NCI-H748 (cell line): ENCODE measurements around the gene ODAD3.
"Not testable (repeated sequence)": the region's sequence is repeated elsewhere in the genome, so short reads cannot be mapped to it uniquely, and the experiment has no call there.

Experiments used
- DNase-seq: peaks from one replicate; lab custom pipeline; 2025; ENCODE audit not compliant: unreplicated experiment; lab: John Stamatoyannopoulos, UW

The ODAD3 gene

DNA sequence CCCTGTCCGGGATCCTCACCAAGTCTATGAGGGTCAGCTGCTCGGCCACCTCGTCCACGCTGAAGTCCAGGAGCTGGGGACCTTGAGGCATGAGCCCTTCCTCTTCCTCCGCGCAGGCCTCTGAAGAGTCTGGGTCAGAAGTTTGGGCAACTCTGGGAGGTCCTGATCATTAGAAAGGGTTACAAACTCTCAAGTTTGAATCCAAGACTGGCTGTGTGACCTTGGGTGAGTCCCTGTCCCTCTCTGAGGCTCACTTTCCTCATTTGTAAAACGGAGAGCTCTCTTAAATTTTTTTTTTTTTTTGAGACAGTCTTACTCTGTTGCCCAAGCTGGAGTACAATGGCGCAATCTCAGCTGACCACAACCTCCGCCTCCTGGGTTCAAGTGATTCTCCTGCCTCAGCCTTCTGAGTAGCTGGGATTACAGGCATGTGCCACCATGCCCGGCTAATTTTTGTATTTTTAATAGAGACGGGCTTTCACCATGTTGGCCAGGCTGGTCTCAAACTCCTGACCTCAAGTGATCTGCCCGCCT, 28.2 kb downstream of the ODAD3 start:
- not testable (repeated sequence) for DNase-seq

- no peak for DNase-seq
These were observed 28.9 kb downstream of the ODAD3 start for GRCh38 chr19:11405846-11406643.

GRCh38 chr19:11404588-11405222, 30.2 kb downstream of the ODAD3 start:
- DNase-seq = no peak

DNA sequence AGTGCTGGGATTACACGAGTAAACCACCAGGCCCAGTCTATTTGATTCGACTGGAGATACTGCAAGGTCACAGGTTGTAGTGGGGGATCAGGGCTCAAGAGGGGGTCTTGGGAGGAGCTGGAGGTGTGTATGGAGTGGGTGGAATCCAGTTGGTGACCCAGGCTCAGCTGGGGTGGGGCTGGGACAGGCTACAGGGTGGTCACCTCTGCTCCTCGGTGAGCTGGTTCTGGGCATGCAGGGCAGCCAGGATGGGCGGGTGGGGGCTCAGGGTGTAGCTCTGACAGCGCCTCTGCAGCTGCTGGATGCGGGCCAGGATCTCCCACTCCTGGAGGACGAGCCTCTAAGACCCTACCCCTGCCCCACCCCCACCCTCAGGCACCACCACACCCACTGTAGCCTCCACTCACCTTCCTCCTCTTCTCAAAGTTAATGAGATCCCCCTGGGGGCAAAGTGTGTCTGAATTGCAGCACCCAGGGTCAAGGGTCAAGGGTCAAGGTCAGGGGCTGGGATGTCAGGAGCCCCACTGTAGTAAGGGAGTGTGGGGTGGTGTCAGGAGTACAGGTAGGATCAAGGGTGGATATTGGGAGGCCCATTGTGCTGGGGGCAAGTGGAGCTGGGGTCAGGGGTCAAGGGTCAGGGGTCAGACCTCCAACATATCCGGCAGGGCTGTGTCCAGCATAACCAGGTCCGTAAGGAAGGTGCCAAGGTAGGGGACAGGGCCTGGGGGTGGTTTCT, 32.9 kb downstream of the ODAD3 start:
- DNase-seq = no peak

- no peak for DNase-seq
These were observed 34.1 kb downstream of the ODAD3 start for GRCh38 chr19:11400798-11401197.

GRCh38 chr19:11399667-11400066, 35.3 kb downstream of the ODAD3 start:
- no peak for DNase-seq

DNA sequence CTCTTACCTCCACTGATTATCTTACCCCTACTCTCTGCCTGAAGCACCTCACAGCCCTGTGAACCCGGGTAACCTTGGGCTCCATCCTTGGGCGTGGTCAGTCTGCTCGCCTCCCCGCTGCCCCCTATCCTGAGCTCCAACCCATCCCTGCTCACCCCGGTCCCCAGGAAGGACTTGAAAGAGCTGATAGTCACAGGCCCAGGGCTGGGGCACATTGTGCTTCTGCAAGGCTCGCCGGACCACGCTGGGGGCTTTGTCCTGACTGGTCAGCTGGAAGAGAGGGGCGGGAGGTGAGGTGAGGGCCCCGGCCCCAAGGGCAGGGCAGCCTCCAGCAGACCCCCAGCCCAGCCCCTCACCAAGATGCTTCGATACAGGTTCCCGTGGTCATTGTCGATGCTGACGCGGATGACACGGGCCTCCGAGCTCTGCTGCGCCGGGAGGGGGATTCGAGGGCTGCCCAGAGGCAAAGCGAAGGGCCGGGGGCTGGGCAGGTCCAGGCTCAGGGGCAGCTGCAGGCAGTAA, 37.8 kb downstream of the ODAD3 start:
- DNase-seq = no peak

- no peak for DNase-seq
These were observed 43.8 kb downstream of the ODAD3 start for GRCh38 chr19:11390933-11391680.

DNA sequence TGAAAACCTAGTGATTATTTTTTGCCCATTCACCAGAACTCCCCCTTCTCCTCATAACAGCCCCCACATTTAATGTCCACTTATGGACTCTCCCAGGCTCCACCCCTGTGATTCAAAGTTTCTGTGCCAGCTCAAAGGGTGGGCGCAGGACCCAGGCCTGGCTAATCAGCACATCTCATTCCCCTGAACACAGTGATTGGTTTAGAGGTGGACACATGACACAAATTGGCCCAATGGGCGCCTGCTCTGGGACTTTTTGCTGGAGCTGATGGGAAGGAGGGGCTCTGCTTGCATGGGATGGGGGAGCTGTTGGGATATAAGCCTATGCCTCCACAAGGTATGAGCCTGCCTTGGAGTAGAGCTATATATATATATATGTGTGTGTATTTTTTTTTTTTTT, 44.6 kb downstream of the ODAD3 start:
- DNase-seq = no peak

DNA sequence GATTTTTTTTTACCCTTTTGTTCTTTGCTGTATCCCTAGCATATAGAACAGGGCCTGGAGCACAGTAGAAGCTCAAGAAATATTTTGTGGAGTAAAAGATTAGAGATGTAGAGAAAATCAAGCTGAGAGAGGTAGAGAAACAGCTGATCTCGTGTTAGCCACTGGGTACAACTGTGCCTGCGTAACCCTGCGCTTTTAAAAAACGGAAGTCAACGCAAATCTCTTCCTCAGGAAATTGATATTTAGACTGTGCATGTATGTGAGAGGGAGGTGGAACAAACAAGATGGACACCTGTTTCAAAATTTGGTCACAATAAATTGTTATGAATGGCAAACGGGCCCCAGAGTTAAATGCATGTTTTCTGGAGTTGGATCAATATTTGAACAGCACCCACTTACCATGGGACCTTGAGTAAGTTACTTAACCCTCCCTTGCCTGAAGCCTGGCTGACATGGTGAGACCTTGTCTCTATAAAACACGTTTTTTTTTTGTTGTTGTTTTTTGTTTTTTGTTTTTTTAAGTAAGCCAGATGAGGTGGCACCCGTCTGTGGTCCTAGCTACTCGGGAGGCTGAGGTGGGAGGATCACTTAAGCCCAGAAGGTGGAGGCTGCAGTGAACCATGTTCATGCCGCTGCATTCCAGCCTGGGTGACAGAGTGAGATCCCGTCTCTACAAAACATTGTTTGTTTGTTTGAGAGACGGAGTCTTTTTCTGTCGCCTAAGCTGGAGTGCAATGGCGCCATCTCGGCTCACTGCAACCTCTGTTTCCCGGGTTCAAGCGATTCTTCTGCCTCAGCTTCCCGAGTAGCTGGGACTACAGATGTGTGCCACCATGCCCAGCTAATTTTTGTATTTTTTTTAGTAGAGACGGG, 47.5 kb downstream of the ODAD3 start:
- peak; percentile 27 for DNase-seq

- no peak for DNase-seq
These were observed 50.2 kb downstream of the ODAD3 start for GRCh38 chr19:11384778-11385129.

DNA sequence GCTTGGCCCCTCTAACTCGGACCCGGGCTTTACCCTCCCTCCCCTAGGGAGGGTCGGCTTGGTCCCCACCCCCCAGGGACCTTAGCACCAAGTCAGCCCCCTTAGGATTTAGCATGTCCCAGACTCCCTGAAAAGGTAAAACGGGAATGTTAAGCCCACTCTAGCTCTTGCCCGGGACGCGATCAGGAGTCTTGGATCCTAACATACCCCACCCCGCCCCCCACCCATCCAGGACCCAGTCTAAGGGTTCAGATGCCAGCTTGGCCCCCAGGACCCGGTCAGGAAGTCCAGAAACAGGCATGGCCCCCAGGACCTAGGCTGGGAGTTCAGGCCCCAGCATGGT, 51.2 kb downstream of the ODAD3 start:
- no peak for DNase-seq

DNA sequence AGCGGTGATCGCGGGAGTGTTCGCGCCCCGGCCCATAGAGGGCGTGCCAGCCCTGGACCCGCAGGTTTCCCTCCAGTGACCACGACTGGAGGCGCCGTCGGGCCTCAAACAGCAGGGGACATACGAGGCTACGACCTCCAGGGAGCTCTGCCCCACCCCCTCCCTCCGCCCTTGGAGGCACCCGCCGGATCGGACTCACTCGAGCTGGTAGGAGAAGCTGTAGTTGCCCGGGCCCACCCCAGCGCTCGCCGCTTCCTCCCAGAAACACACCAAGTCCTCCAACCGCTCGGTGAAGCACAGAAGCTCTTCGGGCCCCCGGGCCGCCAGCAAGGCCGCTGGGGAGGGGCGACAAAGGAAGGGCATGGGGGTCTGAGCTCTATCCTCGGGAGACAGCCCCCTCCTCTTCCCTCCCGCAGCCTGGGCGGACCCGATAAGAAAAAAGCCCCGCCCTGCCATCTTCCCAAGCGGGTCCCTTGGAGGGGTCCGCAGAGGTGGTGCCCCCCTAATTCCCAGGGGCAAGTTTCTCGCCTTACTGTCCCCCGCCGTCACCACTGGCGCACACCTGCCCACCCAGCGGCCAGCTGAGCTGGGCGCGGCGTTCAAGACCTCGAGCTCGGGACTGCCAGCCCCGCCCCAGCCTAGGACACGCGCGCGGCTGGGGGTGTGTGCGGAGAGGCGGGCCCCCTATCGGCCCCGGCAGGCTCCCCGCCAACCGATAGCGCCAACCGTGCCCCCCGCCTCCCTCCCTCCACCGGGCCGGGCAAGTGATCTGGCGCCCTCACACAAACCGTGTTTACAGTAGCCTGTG, 51.8 kb downstream of the ODAD3 start:
- DNase-seq = peak; percentile 63

- DNase-seq = peak; percentile 97
These were observed 54.0 kb downstream of the ODAD3 start for GRCh38 chr19:11380653-11381537.

DNA sequence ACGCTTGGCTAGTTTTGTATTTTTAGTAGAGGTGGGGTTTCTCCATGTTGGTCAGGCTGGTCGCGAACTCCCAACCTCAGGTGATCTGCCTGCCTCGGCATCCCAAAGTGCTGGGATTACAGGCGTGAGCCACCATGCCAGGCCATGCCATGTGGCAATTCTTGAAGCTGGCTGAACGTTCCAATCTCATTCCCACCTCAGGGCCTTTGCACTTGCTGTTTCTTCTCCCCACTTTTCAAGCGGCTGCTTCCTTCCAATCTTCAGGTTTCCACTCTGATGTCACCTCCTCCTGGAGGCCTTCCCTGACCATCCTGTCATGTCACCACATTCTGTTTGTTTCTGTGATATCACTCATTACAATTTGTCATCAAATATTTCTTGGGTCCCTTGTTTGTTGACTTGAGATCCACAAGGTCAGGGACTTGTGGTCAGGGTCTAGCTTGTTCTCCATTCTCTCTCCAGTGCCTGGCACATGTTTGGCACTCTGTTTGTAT, 55.0 kb downstream of the ODAD3 start:
- DNase-seq = no peak

- not testable (repeated sequence) for DNase-seq
These were observed 55.6 kb downstream of the ODAD3 start for GRCh38 chr19:11379269-11379845.

DNA sequence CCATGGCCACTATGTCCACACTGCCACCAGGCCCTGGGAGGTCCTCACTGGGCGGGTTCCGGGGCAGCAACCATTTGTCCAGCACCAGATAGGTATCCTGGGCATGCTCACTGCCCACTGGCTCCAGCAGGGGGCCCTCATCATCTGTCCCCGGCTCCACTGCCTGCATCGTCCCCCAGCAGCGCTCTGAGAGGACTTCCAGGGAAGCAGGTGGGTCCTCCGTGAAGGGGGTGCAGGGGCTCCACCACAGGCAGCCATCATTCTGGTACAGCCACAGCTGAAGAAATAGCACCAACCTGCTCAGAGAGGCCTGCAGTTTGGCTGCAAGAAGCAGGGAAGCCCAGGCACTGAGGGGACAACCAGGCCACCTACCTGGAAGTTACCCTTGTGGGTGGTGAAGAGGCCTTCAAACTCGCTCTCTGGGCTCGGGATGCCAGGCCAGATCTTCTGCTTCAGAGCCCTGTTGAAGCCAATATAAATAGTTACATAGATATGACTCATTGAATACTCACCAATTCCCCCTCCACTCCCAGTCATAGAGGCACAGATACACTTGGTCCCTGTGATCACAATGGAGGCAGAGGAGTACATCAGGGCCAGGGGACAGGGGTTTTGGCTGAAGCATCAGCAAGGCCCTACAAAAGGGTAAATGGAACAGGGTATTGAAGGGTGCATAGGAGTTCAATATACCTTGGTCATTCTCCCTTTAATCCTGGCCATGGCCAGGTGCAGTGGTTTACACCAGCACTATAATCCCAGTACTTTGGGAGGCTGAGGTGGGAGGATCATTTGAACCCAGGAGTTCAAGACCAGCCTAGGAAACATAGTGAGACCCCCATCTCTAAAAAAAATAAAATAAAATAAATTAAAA, 56.4 kb downstream of the ODAD3 start:
- DNase-seq = peak; percentile 52
